PFSK-1 (cell line): ENCODE measurements around the gene TMEM62.

Experiments
- FOXP2 ChIP-seq: optimal IDR thresholded peaks from 2 replicates; pipeline ENCODE3; 2011; ENCODE audit warnings: borderline replicate concordance, control low read depth, inconsistent platforms; ENCODE audit not compliant: insufficient read depth; ENCODE audit errors: extremely low read length, extremely low read depth
- POLR2AphosphoS5 ChIP-seq: IDR thresholded peaks from 2 replicates; pipeline ENCODE4 v1.6.1; 2012; ENCODE audit warnings: low read depth, mild to moderate bottlenecking, control low read depth, low read length, moderate library complexity
- SIN3A ChIP-seq: IDR thresholded peaks from 2 replicates; pipeline ENCODE4 v1.6.1; 2012; ENCODE audit warnings: mild to moderate bottlenecking, low read length, moderate library complexity, borderline replicate concordance; ENCODE audit not compliant: insufficient read depth
- TAF1 ChIP-seq: IDR thresholded peaks from 2 replicates; pipeline ENCODE4 v1.6.1; 2012; ENCODE audit warnings: low read length, control low read depth, borderline replicate concordance; ENCODE audit not compliant: insufficient read depth
- TF ChIP-seq, protein P1 (sequence below), 2 experiments: IDR thresholded peaks; 2 replicates each; pipeline versions ENCODE4 v1.6.1 to v1.8.0; 2011 to 2012; ENCODE audit warnings: low read depth in 2 of 2, low read length in 2 of 2, control low read depth in 1 of 2, inconsistent platforms in 1 of 2, mild to moderate bottlenecking in 1 of 2, moderate library complexity in 1 of 2; ENCODE audit not compliant: insufficient read depth in 1 of 2

The TMEM62 gene

DNA sequence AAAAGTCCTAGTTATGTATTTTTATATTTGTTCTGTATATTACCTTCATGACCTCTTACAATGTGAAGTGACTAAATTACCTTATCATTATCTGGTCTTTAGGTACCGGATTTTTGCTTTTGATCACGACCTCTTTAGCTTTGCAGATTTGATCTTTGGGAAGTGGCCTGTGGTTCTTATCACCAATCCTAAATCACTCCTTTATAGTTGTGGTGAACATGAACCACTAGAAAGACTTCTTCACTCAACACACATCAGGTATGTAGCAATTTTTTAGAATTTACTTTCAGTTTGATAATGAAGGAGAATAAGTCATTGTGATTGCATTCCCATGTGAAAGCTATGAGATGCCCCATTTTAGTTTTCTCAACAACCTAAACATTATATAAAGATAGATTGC, 18.3 kb downstream of the TMEM62 start:
- TF ChIP-seq TAF1, result no peak

DNA sequence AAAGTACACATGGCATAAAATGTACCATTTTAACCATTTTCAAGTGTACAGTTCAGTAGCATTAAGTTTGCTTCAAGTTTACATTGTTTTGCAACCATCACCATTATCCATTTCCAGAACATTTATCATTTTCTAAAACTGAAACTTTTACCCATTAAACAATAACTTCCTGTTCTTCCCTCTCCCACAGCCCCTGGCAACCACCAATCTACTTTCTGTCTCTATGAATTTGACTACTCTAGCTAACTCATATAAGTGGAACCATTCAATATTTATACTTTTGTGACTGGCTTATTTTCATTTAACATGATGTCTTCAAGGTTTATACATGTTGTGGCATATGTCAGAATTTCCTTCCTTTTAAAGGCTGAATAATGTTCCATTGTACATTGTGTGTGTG, 19.9 kb downstream of the TMEM62 start:
- no peak for TF ChIP-seq POLR2AphosphoS5

DNA sequence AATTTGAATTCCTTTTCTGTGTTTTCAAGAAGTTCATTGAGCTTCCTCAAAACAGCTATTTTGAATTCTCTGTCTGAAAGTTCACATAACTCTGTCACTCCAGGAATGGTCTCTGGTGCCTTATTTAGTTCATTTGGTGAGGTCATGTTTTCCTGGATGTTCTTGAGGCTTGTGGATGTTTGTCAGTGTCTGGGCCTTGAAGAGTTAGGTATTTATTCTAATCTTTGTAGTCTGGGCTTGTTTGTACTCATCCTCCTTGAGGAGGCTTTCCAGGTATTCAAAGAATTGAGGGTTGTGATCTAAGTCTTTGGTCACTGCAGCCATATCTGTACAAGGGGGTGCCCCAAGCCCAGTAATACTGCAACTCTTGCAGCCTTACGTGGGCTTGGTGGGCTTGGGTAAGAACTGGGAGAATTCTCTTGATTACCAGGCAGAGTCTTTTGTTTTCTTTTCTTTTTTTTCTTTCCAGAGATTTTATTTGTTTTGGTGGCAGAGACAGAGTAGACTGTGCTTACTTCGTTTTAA, 32.5 kb downstream of the TMEM62 start:
- TF ChIP-seq, protein P1, sequence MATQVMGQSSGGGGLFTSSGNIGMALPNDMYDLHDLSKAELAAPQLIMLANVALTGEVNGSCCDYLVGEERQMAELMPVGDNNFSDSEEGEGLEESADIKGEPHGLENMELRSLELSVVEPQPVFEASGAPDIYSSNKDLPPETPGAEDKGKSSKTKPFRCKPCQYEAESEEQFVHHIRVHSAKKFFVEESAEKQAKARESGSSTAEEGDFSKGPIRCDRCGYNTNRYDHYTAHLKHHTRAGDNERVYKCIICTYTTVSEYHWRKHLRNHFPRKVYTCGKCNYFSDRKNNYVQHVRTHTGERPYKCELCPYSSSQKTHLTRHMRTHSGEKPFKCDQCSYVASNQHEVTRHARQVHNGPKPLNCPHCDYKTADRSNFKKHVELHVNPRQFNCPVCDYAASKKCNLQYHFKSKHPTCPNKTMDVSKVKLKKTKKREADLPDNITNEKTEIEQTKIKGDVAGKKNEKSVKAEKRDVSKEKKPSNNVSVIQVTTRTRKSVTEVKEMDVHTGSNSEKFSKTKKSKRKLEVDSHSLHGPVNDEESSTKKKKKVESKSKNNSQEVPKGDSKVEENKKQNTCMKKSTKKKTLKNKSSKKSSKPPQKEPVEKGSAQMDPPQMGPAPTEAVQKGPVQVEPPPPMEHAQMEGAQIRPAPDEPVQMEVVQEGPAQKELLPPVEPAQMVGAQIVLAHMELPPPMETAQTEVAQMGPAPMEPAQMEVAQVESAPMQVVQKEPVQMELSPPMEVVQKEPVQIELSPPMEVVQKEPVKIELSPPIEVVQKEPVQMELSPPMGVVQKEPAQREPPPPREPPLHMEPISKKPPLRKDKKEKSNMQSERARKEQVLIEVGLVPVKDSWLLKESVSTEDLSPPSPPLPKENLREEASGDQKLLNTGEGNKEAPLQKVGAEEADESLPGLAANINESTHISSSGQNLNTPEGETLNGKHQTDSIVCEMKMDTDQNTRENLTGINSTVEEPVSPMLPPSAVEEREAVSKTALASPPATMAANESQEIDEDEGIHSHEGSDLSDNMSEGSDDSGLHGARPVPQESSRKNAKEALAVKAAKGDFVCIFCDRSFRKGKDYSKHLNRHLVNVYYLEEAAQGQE (IDR thresholded peaks at IDR 0.05; ENCODE audit: insufficient read depth in 1 of 2, low read depth in 2 of 2, low read length in 2 of 2), result no peak
- TF ChIP-seq POLR2AphosphoS5 (no peak), TAF1 (no peak), FOXP2 (no peak), SIN3A (no peak)

DNA sequence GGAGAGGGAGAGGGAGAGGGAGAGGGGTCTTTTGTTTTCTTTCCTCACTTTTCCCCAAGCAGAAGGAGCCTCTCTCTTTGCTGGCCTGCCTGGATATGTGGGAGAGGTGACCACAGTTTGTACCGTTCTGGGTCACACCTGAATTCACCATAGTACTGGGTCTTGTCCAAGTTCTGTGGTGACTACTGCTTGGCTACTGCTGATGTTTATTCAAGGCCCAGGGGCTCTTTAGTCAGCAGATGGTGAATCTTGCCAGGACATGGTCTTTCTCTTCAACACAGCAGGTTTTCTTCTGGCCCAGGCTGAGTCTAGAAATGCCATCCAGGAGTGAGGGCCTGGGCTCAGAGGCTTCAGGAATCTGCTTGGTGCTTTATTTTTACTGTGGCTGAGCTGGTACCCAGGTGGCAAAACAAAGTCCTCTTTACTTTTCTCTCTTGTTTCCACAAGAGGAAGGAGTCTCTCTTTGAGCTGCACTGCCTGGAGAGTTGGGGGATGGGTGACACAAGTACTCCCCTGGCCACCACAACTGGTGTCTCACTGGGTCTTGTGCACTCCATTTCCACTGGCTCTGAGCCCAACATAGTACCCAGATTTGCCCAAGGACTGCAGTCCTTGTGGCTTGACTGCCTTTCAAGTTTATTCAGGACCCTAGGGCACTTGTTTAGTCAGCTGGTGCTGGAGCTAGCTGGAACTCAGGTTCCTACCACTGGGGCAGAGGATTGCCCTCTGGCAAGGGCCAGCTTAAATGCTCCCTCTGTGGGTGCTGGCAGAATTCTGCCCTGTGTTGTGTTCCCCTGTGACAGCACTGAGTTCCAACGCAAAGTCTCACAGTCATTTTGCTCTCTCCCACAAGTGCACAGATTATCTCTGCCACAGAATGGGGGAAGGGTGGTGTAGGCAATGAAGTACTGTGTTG, 35.1 kb downstream of the TMEM62 start:
- TF ChIP-seq POLR2AphosphoS5, result no peak
- no peak for TF ChIP-seq SIN3A
- no peak for TF ChIP-seq TAF1
- TF ChIP-seq, protein P1 (IDR thresholded peaks at IDR 0.05; ENCODE audit: insufficient read depth in 1 of 2, low read depth in 2 of 2, low read length in 2 of 2), result no peak
- no peak for TF ChIP-seq FOXP2

DNA sequence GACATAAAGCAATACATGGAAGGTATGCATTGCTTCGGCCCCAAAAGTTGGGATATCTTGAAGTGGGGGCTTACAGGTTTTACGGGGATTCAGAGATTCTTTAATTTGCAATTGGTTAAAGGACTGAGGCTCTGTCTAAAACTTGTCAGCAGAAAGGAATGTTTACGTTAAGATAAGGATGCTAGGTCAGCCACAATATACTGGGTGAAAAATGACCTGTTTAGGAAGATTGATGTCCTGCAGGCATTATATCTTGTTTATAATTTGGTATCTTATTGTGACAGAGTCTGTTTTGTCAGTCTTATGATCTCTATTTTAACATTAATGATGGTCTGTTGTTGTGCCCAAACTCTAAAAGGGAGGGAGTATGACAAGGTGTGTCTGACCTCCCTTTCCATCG, 36.5 kb downstream of the TMEM62 start:
- no peak for TF ChIP-seq FOXP2
- TF ChIP-seq TAF1, result no peak
- no peak for TF ChIP-seq SIN3A
- TF ChIP-seq POLR2AphosphoS5, result no peak
- TF ChIP-seq, protein P1 (IDR thresholded peaks at IDR 0.05; ENCODE audit: insufficient read depth in 1 of 2, low read depth in 2 of 2, low read length in 2 of 2), result no peak

DNA sequence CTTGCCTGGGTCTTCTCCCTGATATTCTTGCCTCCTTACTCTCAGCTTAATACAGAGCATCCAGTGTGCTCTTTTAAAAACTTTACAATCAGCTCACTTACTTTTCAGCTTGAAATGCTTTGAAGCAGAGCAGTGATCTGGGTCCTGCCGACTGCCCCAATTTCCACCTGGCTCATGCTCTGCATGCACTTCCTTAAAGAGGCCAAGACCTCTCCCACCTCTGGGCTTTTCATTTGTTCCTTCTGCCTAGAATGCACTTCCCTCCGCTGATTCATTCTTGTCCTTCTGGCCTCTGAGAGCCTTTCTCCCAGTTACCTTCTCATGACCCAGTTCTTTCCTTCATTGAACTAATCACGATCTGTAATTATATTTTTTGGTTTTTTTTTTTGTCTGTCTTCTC, 49.9 kb downstream of the TMEM62 start:
- TF ChIP-seq SIN3A, result no peak
- TF ChIP-seq POLR2AphosphoS5, result no peak
- TF ChIP-seq FOXP2, result no peak
- TF ChIP-seq TAF1, result no peak
- TF ChIP-seq, protein P1 (IDR thresholded peaks at IDR 0.05; ENCODE audit: insufficient read depth in 1 of 2, low read depth in 2 of 2, low read length in 2 of 2), result no peak
